ENCODE results near the gene TMEM82.

DNA sequence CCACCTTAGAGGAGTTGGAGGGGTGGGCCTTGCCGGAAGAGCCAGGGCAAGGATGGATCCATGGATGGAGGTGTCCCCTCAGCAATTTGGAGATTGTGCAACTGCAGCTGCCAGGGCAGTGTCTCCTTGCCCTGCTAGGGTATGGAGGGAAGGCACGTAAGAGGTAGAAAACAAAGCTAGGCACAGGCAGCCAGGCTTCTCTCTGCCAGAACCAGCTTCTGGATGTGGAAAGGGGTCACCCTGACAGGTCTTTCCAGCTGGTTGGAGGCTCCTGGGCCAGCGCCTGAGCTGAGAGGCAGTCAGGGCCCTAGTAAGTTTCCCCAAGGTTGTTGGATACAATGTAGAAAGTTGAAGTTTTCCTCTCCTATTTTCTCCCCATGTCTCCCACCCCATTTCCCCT, 21.4 kb upstream of the TMEM82 start:
- TF ChIP-seq, protein P1, sequence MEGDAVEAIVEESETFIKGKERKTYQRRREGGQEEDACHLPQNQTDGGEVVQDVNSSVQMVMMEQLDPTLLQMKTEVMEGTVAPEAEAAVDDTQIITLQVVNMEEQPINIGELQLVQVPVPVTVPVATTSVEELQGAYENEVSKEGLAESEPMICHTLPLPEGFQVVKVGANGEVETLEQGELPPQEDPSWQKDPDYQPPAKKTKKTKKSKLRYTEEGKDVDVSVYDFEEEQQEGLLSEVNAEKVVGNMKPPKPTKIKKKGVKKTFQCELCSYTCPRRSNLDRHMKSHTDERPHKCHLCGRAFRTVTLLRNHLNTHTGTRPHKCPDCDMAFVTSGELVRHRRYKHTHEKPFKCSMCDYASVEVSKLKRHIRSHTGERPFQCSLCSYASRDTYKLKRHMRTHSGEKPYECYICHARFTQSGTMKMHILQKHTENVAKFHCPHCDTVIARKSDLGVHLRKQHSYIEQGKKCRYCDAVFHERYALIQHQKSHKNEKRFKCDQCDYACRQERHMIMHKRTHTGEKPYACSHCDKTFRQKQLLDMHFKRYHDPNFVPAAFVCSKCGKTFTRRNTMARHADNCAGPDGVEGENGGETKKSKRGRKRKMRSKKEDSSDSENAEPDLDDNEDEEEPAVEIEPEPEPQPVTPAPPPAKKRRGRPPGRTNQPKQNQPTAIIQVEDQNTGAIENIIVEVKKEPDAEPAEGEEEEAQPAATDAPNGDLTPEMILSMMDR (IDR thresholded peaks at IDR 0.05; ENCODE audit: poor library complexity) = no peak
- TF ChIP-seq EZH2phosphoT487 (IDR thresholded peaks at IDR 0.05; ENCODE audit: low read depth, severe bottlenecking, unreplicated experiment) = no peak

Data from hepatocyte (in vitro differentiated cells).